CD14-positive monocyte (primary cell): Measurements from ENCODE around the gene UGT1A6. TPM values are rescaled to one million over a fixed set of nuclear protein-coding genes. Genes with fewer than 3 reads are reported as not detected.

Experiments
- DNase-seq, 3 donors: peaks; one replicate each; pipeline ENCODE4 v3.0.0-alpha.2; 2011 to 2022
- H2AFZ ChIP-seq: 2 replicates; pipeline ENCODE4 v1.6.0; 2012; ENCODE audit warnings: mild to moderate bottlenecking, low read depth, low read length, inconsistent platforms; ENCODE audit not compliant: insufficient read depth, poor library complexity, severe bottlenecking
- H3K27ac ChIP-seq, 2 donors: 1 replicate in 1 of 2; 2 replicates in 1 of 2; pipeline ENCODE4 v1.5.1; 2012 to 2013; ENCODE audit warnings: low read length in 2 of 2, control low read depth in 1 of 2, inconsistent platforms in 1 of 2, low read depth in 1 of 2, mild to moderate bottlenecking in 1 of 2
- H3K27me3 ChIP-seq, 2 donors: one replicate each; pipeline versions ENCODE4 v1.6.0 to v1.6.1; 2011 to 2013; ENCODE audit warnings: low read length in 2 of 2; ENCODE audit not compliant: control insufficient read depth in 2 of 2, insufficient read depth in 2 of 2
- H3K36me3 ChIP-seq, 2 donors: replicated peaks in 1 of 2; 1 replicate in 1 of 2; 2 replicates in 1 of 2; pipeline versions ENCODE4 v1.5.1 to v1.6.1; 2012 to 2013; ENCODE audit warnings: low read length in 2 of 2, control low read depth in 1 of 2, inconsistent platforms in 1 of 2, mild to moderate bottlenecking in 1 of 2; ENCODE audit not compliant: insufficient read depth in 2 of 2, control insufficient read depth in 1 of 2
- H3K4me1 ChIP-seq, 2 donors: 1 replicate in 1 of 2; 2 replicates in 1 of 2; pipeline versions ENCODE4 v1.5.1 to v1.6.1; 2012 to 2013; ENCODE audit warnings: low read length in 2 of 2, control low read depth in 1 of 2, inconsistent platforms in 1 of 2, mild to moderate bottlenecking in 1 of 2, moderate library complexity in 1 of 2; ENCODE audit not compliant: insufficient read depth in 2 of 2, control insufficient read depth in 1 of 2
- H3K4me2 ChIP-seq: replicated peaks from 2 replicates; pipeline ENCODE3; 2012; ENCODE audit warnings: low read length, moderate library complexity, mild to moderate bottlenecking; ENCODE audit not compliant: poor library complexity, severe bottlenecking; ENCODE audit errors: extremely low read depth
- H3K4me3 ChIP-seq, 3 experiments: fragments of 200-600 bp in 1 of 3; sonication (generic) in 1 of 3; replicated peaks in 1 of 3; 1 replicate in 2 of 3; 2 replicates in 1 of 3; pipeline ENCODE4 v1.5.1; 2011 to 2013; ENCODE audit warnings: low read length in 3 of 3, mild to moderate bottlenecking in 3 of 3, control low read depth in 2 of 3, low read depth in 2 of 3, inconsistent platforms in 1 of 3, moderate library complexity in 1 of 3
- H3K79me2 ChIP-seq: 2 replicates; pipeline ENCODE4 v1.6.0; 2012; ENCODE audit warnings: mild to moderate bottlenecking, control low read depth, inconsistent platforms, low read length, moderate library complexity; ENCODE audit not compliant: insufficient read depth
- H3K9ac ChIP-seq: 2 replicates; pipeline ENCODE4 v1.6.0; 2017; ENCODE audit warnings: low read length, mild to moderate bottlenecking; ENCODE audit not compliant: insufficient read depth, poor library complexity, severe bottlenecking
- H3K9me3 ChIP-seq, 2 donors: replicated peaks in 1 of 2; 1 replicate in 1 of 2; 2 replicates in 1 of 2; pipeline versions ENCODE4 v1.5.1 to v1.6.1; 2012 to 2013; ENCODE audit warnings: low read length in 2 of 2, control low read depth in 1 of 2; ENCODE audit not compliant: control insufficient read depth in 1 of 2, insufficient read depth in 1 of 2
- H4K20me1 ChIP-seq: 2 replicates; pipeline ENCODE4 v1.6.0; 2012; ENCODE audit warnings: mild to moderate bottlenecking, low read length, control low read depth, moderate library complexity; ENCODE audit not compliant: insufficient read depth
- H3K27ac Mint-ChIP-seq, 7 donors: one replicate each; pipeline ENCODE4 v1.8.0; 2020; ENCODE audit warnings: mild to moderate bottlenecking in 7 of 7, mixed read lengths in 7 of 7, moderate library complexity in 6 of 7, inconsistent platforms in 2 of 7
- H3K27me3 Mint-ChIP-seq, 3 donors: one replicate each; pipeline ENCODE4 v1.8.0; 2021 to 2022; ENCODE audit warnings: low read depth in 3 of 3, mild to moderate bottlenecking in 3 of 3, mixed read lengths in 3 of 3, moderate library complexity in 3 of 3, inconsistent platforms in 1 of 3
- H3K36me3 Mint-ChIP-seq, 2 donors: one replicate each; pipeline ENCODE4 v1.8.0; 2020; ENCODE audit warnings: mixed read lengths in 2 of 2, inconsistent platforms in 1 of 2, mild to moderate bottlenecking in 1 of 2
- H3K4me1 Mint-ChIP-seq: one replicate; pipeline ENCODE4 v1.8.0; 2020; ENCODE audit warnings: mild to moderate bottlenecking, mixed read lengths
- H3K4me3 Mint-ChIP-seq, 2 donors: one replicate each; pipeline ENCODE4 v1.8.0; 2020; ENCODE audit warnings: mild to moderate bottlenecking in 2 of 2, mixed read lengths in 2 of 2, moderate library complexity in 1 of 2
- H3K9me3 Mint-ChIP-seq, 7 donors: one replicate each; pipeline ENCODE4 v1.8.0; 2020 to 2022; ENCODE audit warnings: mixed read lengths in 7 of 7, mild to moderate bottlenecking in 6 of 7, moderate library complexity in 6 of 7, inconsistent platforms in 2 of 7
- WGBS: methylation state at CpG from one replicate; pipeline ENCODE4 v1.1.5; 2013; ENCODE audit warnings: missing lambda C conversion rate; ENCODE audit not compliant: insufficient coverage; 5-methylcytosine and 5-hydroxymethylcytosine counted together
- intact Hi-C, 2 donors: fragments of 100-400 bp; cut with micrococcal nuclease; formaldehyde crosslinking; loops; one replicate each; pipeline versions ENCODE4 v1.15.0 to v1.15.1; 2023
- polyA plus RNA-seq, 3 donors: library from polyadenylated mRNA; depleted of rRNA in 1 of 3; unstranded in 2 of 3; stranded (reverse) in 1 of 3; fragments of 300-500 nt in 2 of 3; fragments of >200 nt in 1 of 3; fragmentation: Illumina TruSeq in 2 of 3; gene quantifications; 1 replicate in 2 of 3; 2 replicates in 1 of 3; pipeline ENCODE4 v1.2.3, GENCODE V29; 2012 to 2021
- TF ChIP-seq, protein P1 (sequence below): fragments of 200-600 bp; IDR thresholded peaks from one replicate; pipeline ENCODE4 v1.8.0; 2022; ENCODE audit warnings: antibody characterized with exemption, mild to moderate bottlenecking

The UGT1A6 gene
- polyA plus RNA-seq, 3 donors, result not detected

DNA sequence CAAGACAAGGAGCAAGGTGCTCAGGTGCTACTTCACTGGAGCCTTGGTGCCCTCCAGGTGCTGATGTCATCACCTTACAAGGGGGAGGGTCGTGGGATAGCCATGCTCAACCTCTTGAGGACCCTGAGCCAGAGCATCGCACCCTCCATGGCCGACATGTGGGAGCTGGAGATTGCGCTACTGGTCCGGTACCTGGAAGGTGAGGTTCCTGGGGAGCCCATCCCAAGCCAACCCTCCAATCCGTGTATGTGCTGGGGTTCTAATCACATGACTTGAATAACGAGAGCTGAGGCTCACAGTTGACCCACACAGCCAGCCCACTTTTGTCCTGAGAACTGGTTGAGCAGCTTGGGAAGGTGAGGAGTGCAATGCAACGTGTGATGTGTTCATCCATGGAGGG, 111.3 kb downstream of the UGT1A6 start:
- Histone ChIP-seq H3K36me3 (no peaks in the 10 kb centered on the region), H3K79me2 (no peaks in the 10 kb centered on the region), H3K27ac (no peak overlapping the region), H3K4me3 (no peak overlapping the region), H3K9ac (no peak overlapping the region), H3K9me3 (no peaks in the 10 kb centered on the region), H3K27me3 (no peaks in the 10 kb centered on the region), H2AFZ (no peak overlapping the region), H4K20me1 (no peaks in the 10 kb centered on the region), H3K4me1 (no peaks in the 10 kb centered on the region), H3K4me2 (no peak overlapping the region)
- no peaks in the 10 kb centered on the region for H3K36me3 Mint-ChIP-seq
- peaks cover 3 to 9% (median 8%) of the 10 kb centered on the region in 3 donors for H3K27me3 Mint-ChIP-seq
- no peak overlapping the region for H3K27ac Mint-ChIP-seq
- H3K4me1 Mint-ChIP-seq, result no peaks in the 10 kb centered on the region
- intact Hi-C loops, result no loop called here
- DNase-seq, result no peak
- H3K4me3 Mint-ChIP-seq, result no peak overlapping the region
- peaks cover 0 to 4% (median 1%) of the 10 kb centered on the region in 7 donors for H3K9me3 Mint-ChIP-seq
- WGBS, result 70% methylated on average over 4 of the region's 8 CpGs
- TF ChIP-seq, protein P1, sequence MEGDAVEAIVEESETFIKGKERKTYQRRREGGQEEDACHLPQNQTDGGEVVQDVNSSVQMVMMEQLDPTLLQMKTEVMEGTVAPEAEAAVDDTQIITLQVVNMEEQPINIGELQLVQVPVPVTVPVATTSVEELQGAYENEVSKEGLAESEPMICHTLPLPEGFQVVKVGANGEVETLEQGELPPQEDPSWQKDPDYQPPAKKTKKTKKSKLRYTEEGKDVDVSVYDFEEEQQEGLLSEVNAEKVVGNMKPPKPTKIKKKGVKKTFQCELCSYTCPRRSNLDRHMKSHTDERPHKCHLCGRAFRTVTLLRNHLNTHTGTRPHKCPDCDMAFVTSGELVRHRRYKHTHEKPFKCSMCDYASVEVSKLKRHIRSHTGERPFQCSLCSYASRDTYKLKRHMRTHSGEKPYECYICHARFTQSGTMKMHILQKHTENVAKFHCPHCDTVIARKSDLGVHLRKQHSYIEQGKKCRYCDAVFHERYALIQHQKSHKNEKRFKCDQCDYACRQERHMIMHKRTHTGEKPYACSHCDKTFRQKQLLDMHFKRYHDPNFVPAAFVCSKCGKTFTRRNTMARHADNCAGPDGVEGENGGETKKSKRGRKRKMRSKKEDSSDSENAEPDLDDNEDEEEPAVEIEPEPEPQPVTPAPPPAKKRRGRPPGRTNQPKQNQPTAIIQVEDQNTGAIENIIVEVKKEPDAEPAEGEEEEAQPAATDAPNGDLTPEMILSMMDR, result no peak

DNA sequence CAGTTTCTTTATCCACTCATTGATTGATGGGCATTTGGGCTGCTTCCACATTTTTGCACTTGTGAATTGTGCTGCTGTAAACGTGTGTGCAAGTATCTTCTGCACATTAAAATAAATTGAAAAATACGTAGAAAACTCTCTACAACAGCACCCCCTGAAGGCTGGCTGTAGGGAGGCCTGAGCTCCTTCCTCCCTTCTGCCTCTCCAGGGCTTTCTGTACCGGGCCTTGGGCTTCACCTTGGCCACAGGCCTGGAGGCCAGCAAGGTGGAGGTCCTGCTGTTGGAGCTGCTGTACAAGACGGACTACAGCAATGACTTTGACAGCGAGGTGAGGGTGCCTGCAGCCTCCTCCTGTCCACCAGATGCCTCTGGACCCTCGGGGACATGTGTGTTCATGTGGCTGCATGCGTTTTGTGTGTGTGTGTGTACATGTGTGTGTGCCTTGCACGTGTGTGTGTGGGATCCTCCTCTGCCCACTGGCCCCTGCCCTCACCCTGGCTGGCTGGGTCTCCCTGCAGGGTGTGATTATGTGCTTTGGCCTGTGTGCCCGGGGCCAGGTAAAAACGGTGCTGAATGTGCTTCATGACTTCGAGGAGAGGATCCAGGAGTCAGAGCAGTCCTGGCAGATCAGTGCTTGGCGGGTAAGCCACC, 114.7 kb downstream of the UGT1A6 start:
- H2AFZ ChIP-seq, result no peak overlapping the region
- no peaks in the 10 kb centered on the region for H3K4me1 ChIP-seq
- no peaks in the 10 kb centered on the region for H3K27me3 ChIP-seq
- no peaks in the 10 kb centered on the region for H3K36me3 ChIP-seq
- H3K27ac Mint-ChIP-seq, result no peak overlapping the region
- peaks cover 0 to 5% (median 2%) of the 10 kb centered on the region in 7 donors for H3K9me3 Mint-ChIP-seq
- intact Hi-C loops, result no loop called here
- H3K79me2 ChIP-seq, result no peaks in the 10 kb centered on the region
- H3K27me3 Mint-ChIP-seq, result peaks cover 3 to 5% (median 5%) of the 10 kb centered on the region in 3 donors
- WGBS, result 81% methylated on average over 5 of the region's 12 CpGs
- TF ChIP-seq, protein P1, result no peak
- H3K36me3 Mint-ChIP-seq, result no peaks in the 10 kb centered on the region
- no peak for DNase-seq
- no peak overlapping the region for H3K4me2 ChIP-seq
- H3K4me1 Mint-ChIP-seq, result no peaks in the 10 kb centered on the region
- no peak overlapping the region for H3K27ac ChIP-seq
- H3K9me3 ChIP-seq, result no peaks in the 10 kb centered on the region
- H4K20me1 ChIP-seq, result no peaks in the 10 kb centered on the region
- H3K4me3 ChIP-seq, result no peak overlapping the region
- H3K4me3 Mint-ChIP-seq, result no peak overlapping the region
- no peak overlapping the region for H3K9ac ChIP-seq
